HG03342 (cell line): Measurements from ENCODE around the gene GNA15.
"Not testable (repeated sequence)": the region's sequence is repeated elsewhere in the genome, so short reads cannot be mapped to it uniquely, and the experiment has no call there.

Source experiments
- ATAC-seq: cut with Tn5 transposase; IDR thresholded peaks from one replicate; pipeline ENCODE4 v1.9.1; 2021; ENCODE audit warnings: mild to moderate bottlenecking, moderate library complexity; ENCODE audit not compliant: unreplicated experiment

The GNA15 gene

GRCh38 chr19:3188627-3189596 is 53.1 kb downstream of the GNA15 start:
- ATAC-seq, result no peak

GRCh38 chr19:3189702-3190469 is 54.1 kb downstream of the GNA15 start:
- ATAC-seq, result no peak

- no peak for ATAC-seq
Observed at GRCh38 chr19:3190470-3190770, 54.6 kb downstream of the GNA15 start.

- no peak for ATAC-seq
Observed at GRCh38 chr19:3190921-3191805, 55.3 kb downstream of the GNA15 start.

GRCh38 chr19:3191806-3192104 is 55.9 kb downstream of the GNA15 start:
- not testable (repeated sequence) for ATAC-seq

- ATAC-seq, result no peak
Observed at GRCh38 chr19:3192228-3192635, 56.4 kb downstream of the GNA15 start.

GRCh38 chr19:3192684-3193083 is 56.9 kb downstream of the GNA15 start:
- ATAC-seq, result no peak

- no peak for ATAC-seq
Observed at GRCh38 chr19:3193256-3194105, 57.6 kb downstream of the GNA15 start.

- ATAC-seq, result no peak
Observed at GRCh38 chr19:3194106-3195087, 58.6 kb downstream of the GNA15 start.

GRCh38 chr19:3196064-3196932 is 60.5 kb downstream of the GNA15 start:
- ATAC-seq, result no peak

- ATAC-seq, result no peak
Observed at GRCh38 chr19:3196933-3197205, 61.0 kb downstream of the GNA15 start.

- ATAC-seq, result no peak
Observed at GRCh38 chr19:3198901-3199700, 63.3 kb downstream of the GNA15 start.

GRCh38 chr19:3201072-3201700 is 65.4 kb downstream of the GNA15 start:
- ATAC-seq, result no peak

- no peak for ATAC-seq
Observed at GRCh38 chr19:3201911-3202310, 66.1 kb downstream of the GNA15 start.

GRCh38 chr19:3202346-3202745 is 66.5 kb downstream of the GNA15 start:
- ATAC-seq, result no peak

- not testable (repeated sequence) for ATAC-seq
Observed at GRCh38 chr19:3202895-3203294, 67.1 kb downstream of the GNA15 start.
